Naive thymus-derived CD4-positive, alpha-beta T cell (primary cell): Measurements from ENCODE around the gene PCK2. TPM values are rescaled to one million over a fixed set of nuclear protein-coding genes. Genes with fewer than 3 reads are reported as not detected.

ENCODE experiments used
- ATAC-seq: fragments of 150-1000 bp; cut with Tn5 transposase; 2 replicates; pipeline ENCODE4 v1.10.0; 2021; ENCODE audit warnings: mild to moderate bottlenecking, moderate library complexity
- CTCF ChIA-PET: fragments of 350-600 bp; sonication (Branson Sonifier 250); formaldehyde crosslinking; loops from one replicate; lab custom pipeline; 2021; ENCODE audit warnings: antibody characterized with exemption; lab: Charles Lee
- POLR2A ChIA-PET: fragments of 350-600 bp; sonication (Branson Sonifier 250); formaldehyde crosslinking; loops from one replicate; lab custom pipeline; 2021; ENCODE audit warnings: antibody characterized with exemption, inconsistent platforms; lab: Charles Lee
- DNase-seq, 9 donors: peaks; one replicate each; pipeline versions ENCODE4 v3.0.0 to v3.0.0-alpha.2; 2020 to 2022; ENCODE audit warnings: mixed read lengths in 1 of 9
- H3K27ac ChIP-seq: one replicate; pipeline ENCODE4 v1.7.0; 2013; ENCODE audit warnings: mild to moderate bottlenecking, low read depth, low read length, moderate library complexity
- H3K27me3 ChIP-seq, 2 donors: one replicate each; pipeline ENCODE4 v1.7.0; 2013; ENCODE audit warnings: low read length in 2 of 2, mild to moderate bottlenecking in 2 of 2, moderate library complexity in 2 of 2; ENCODE audit not compliant: control insufficient read depth in 2 of 2, insufficient read depth in 2 of 2
- H3K36me3 ChIP-seq, 3 experiments: 1 replicate in 2 of 3; 2 replicates in 1 of 3; pipeline ENCODE4 v1.7.0; 2013; ENCODE audit warnings: low read length in 3 of 3, mild to moderate bottlenecking in 3 of 3, moderate library complexity in 1 of 3; ENCODE audit not compliant: insufficient read depth in 3 of 3, control insufficient read depth in 2 of 3
- H3K4me1 ChIP-seq, 2 donors: one replicate each; pipeline ENCODE4 v1.7.0; 2013; ENCODE audit warnings: low read length in 2 of 2, mild to moderate bottlenecking in 2 of 2, moderate library complexity in 1 of 2; ENCODE audit not compliant: control insufficient read depth in 2 of 2, insufficient read depth in 2 of 2
- H3K4me3 ChIP-seq: 2 replicates; pipeline ENCODE4 v1.7.0; 2013; ENCODE audit warnings: mild to moderate bottlenecking, low read length
- H3K9me3 ChIP-seq, 3 experiments: 1 replicate in 2 of 3; 2 replicates in 1 of 3; pipeline ENCODE4 v1.7.0; 2013; ENCODE audit warnings: low read length in 3 of 3; ENCODE audit not compliant: control insufficient read depth in 2 of 3
- H3K27ac Mint-ChIP-seq, 9 donors: one replicate each; pipeline ENCODE4 v1.8.0; 2020 to 2022; ENCODE audit warnings: mixed read lengths in 9 of 9, mild to moderate bottlenecking in 8 of 9, moderate library complexity in 5 of 9, inconsistent platforms in 2 of 9
- H3K27me3 Mint-ChIP-seq, 5 donors: one replicate each; pipeline ENCODE4 v1.8.0; 2021 to 2022; ENCODE audit warnings: mixed read lengths in 5 of 5, mild to moderate bottlenecking in 1 of 5
- H3K36me3 Mint-ChIP-seq, 5 donors: one replicate each; pipeline ENCODE4 v1.8.0; 2020 to 2022; ENCODE audit warnings: mixed read lengths in 5 of 5, mild to moderate bottlenecking in 3 of 5, inconsistent platforms in 1 of 5
- H3K4me1 Mint-ChIP-seq, 7 donors: one replicate each; pipeline ENCODE4 v1.8.0; 2020 to 2022; ENCODE audit warnings: mixed read lengths in 7 of 7, mild to moderate bottlenecking in 3 of 7, inconsistent platforms in 1 of 7
- H3K4me3 Mint-ChIP-seq, 10 donors: one replicate each; pipeline ENCODE4 v1.8.0; 2020 to 2022; ENCODE audit warnings: mild to moderate bottlenecking in 10 of 10, mixed read lengths in 10 of 10, moderate library complexity in 6 of 10, inconsistent platforms in 2 of 10
- H3K9me3 Mint-ChIP-seq, 11 donors: one replicate each; pipeline ENCODE4 v1.8.0; 2020 to 2022; ENCODE audit warnings: mixed read lengths in 11 of 11, mild to moderate bottlenecking in 4 of 11, inconsistent platforms in 1 of 11, moderate library complexity in 1 of 11
- intact Hi-C, 2 donors: fragments of 100-400 bp; cut with micrococcal nuclease; formaldehyde crosslinking; loops; one replicate each; pipeline ENCODE4 v1.15.1; 2023
- polyA plus RNA-seq, 2 donors: library from polyadenylated mRNA; unstranded; fragments of 300-500 nt; fragmentation: Illumina TruSeq; gene quantifications; one replicate each; pipeline ENCODE4 v1.2.3, GENCODE V29; 2021
- total RNA-seq, 6 experiments: library from RNA in 5 of 6; stranded (reverse) in 5 of 6; gene quantifications; 1 replicate in 5 of 6; 2 replicates in 1 of 6; pipeline ENCODE4 v1.2.3 and lab custom pipeline; 2021 to 2026

PCK2 gene
- total and polyA plus RNA-seq, 7 experiments from 2014 or later = 7.2 to 56.2 (median 14.4) TPM

GRCh38 chr14:24129410-24129998 lies 35.4 kb downstream of the PCK2 start:
- Histone ChIP-seq H3K27me3 (no peaks in the 10 kb centered on the region), H3K4me3 (no peak overlapping the region), H3K9me3 (no peaks in the 10 kb centered on the region), H3K27ac (no peak overlapping the region), H3K4me1 (peaks cover 0 to 18% of the 10 kb centered on the region in 2 donors), H3K36me3 (peaks cover 0 to 2% (median 0%) of the 10 kb centered on the region in 3 experiments)
- intact Hi-C loops = no loop called here
- peaks cover 12 to 27% (median 22%) of the 10 kb centered on the region in 7 donors for H3K4me1 Mint-ChIP-seq
- ChIA-PET POLR2A (no interaction called here), CTCF (interaction anchor here (0.7 kb wide), 2 partner anchors 9 to 150 kb away, joined by 3 read pairs; no protein-coding TSS in a partner anchor)
- ATAC-seq = no peak
- H3K36me3 Mint-ChIP-seq = peaks cover 0 to 7% (median 4%) of the 10 kb centered on the region in 5 donors
- no peak overlapping the region for H3K4me3 Mint-ChIP-seq
- peaks cover 0 to 4% (median 0%) of the 10 kb centered on the region in 11 donors for H3K9me3 Mint-ChIP-seq
- DNase-seq = no peak
- peak overlapping the region in 1 of 9 donors; percentile 15 for H3K27ac Mint-ChIP-seq
- no peaks in the 10 kb centered on the region for H3K27me3 Mint-ChIP-seq

GRCh38 chr14:24130380-24130716 lies 36.2 kb downstream of the PCK2 start, which contains the start of gene FITM1:
Gene FITM1, plus strand, starts transcription at chr14:24130659. Its CDS starts 905 bp downstream, at chr14:24131564.
- Mint-ChIP-seq H3K27me3 (no peaks in the 10 kb centered on the region), H3K27ac (peak within 1 kb of the TSS in 8 of 9 donors; percentile 21 to 88 (median 56)), H3K36me3 (peaks cover 0 to 4% (median under 1%) of the 10 kb centered on the region in 5 donors), H3K9me3 (peaks cover 0 to 2% (median 0%) of the 10 kb centered on the region in 11 donors), H3K4me3 (peak within 1 kb of the TSS in 3 of 10 donors; percentile 7 to 32 (median 13)), H3K4me1 (peaks cover 16 to 31% (median 25%) of the 10 kb centered on the region in 7 donors)
- intact Hi-C loops = no loop called here
- no peaks in the 10 kb centered on the region for H3K9me3 ChIP-seq
- no peaks in the 10 kb centered on the region for H3K36me3 ChIP-seq
- no peaks in the 10 kb centered on the region for H3K27me3 ChIP-seq
- ChIA-PET POLR2A (interaction anchor here (0.7 to 11.7 kb wide), 2 partner anchors 10 to 37 kb away, joined by 3 to 298 read pairs; partner anchors contain the start of genes DCAF11, NRL and PCK2), CTCF (no interaction called here)
- H3K27ac ChIP-seq = no peak within 1 kb of the TSS
- ATAC-seq (no peak), DNase-seq (no peak)
- H3K4me3 ChIP-seq = no peak within 1 kb of the TSS
- peaks cover 2 to 19% of the 10 kb centered on the region in 2 donors for H3K4me1 ChIP-seq

- no peaks in the 10 kb centered on the region for H3K9me3 ChIP-seq
- Mint-ChIP-seq H3K4me1 (peaks cover 18 to 33% (median 28%) of the 10 kb centered on the region in 7 donors), H3K4me3 (peak overlapping the region in 3 of 10 donors; percentile 7 to 32 (median 13)), H3K36me3 (peaks cover 0 to 4% (median 0%) of the 10 kb centered on the region in 5 donors), H3K9me3 (peaks cover 0 to 2% (median 0%) of the 10 kb centered on the region in 11 donors), H3K27ac (peak overlapping the region in 8 of 9 donors; percentile 21 to 88 (median 48)), H3K27me3 (no peaks in the 10 kb centered on the region)
- H3K4me1 ChIP-seq = peaks cover 6 to 22% of the 10 kb centered on the region in 2 donors
- ATAC-seq (no peak), DNase-seq (no peak)
- intact Hi-C loops = no loop called here
- no peak overlapping the region for H3K27ac ChIP-seq
- no peaks in the 10 kb centered on the region for H3K36me3 ChIP-seq
- POLR2A ChIA-PET = interaction anchor here (0.7 to 11.7 kb wide), 4 partner anchors 10 to 65 kb away, joined by 3 to 298 read pairs (median 71); partner anchors contain the start of genes DCAF11, NRL, PCK2 and PSME2
- CTCF ChIA-PET = interaction anchor here (1.2 to 1.7 kb wide), 2 partner anchors 16 to 23 kb away, joined by 3 to 4 read pairs; partner anchors contain the start of genes DCAF11 and NRL
- no peaks in the 10 kb centered on the region for H3K27me3 ChIP-seq
- H3K4me3 ChIP-seq = no peak overlapping the region
Measured at GRCh38 chr14:24130717-24131548, 36.8 kb downstream of the PCK2 start.

- DNase-seq (no peak), ATAC-seq (no peak)
- Mint-ChIP-seq H3K27ac (peak overlapping the region in 8 of 9 donors; percentile 87 to 96 (median 92)), H3K4me1 (peaks cover 20 to 35% (median 28%) of the 10 kb centered on the region in 7 donors), H3K27me3 (no peaks in the 10 kb centered on the region), H3K36me3 (peaks cover 0 to 4% (median 0%) of the 10 kb centered on the region in 5 donors), H3K4me3 (peak overlapping the region in 8 of 10 donors; percentile 29 to 80 (median 68)), H3K9me3 (peaks cover 0 to 2% (median 0%) of the 10 kb centered on the region in 11 donors)
- Histone ChIP-seq H3K36me3 (peaks cover 0 to 3% (median 0%) of the 10 kb centered on the region in 3 experiments), H3K4me1 (peaks cover 7 to 22% of the 10 kb centered on the region in 2 donors), H3K4me3 (no peak overlapping the region), H3K27me3 (no peaks in the 10 kb centered on the region), H3K9me3 (no peaks in the 10 kb centered on the region), H3K27ac (peak overlapping the region; percentile 68)
- intact Hi-C loops = no loop called here
- POLR2A ChIA-PET = interaction anchor here (1.2 to 11.7 kb wide), 4 partner anchors 11 to 64 kb away, joined by 3 to 298 read pairs (median 71); partner anchors contain the start of genes DCAF11, NRL, PSME2 and RNF31
- CTCF ChIA-PET = interaction anchor here (1.2 to 1.7 kb wide), 2 partner anchors 17 to 23 kb away, joined by 3 to 4 read pairs; partner anchors contain the start of genes DCAF11 and NRL
Measured at GRCh38 chr14:24131549-24131966, 37.4 kb downstream of the PCK2 start.

GRCh38 chr14:24132061-24132685 lies 38.1 kb downstream of the PCK2 start:
- Histone ChIP-seq H3K4me3 (no peak overlapping the region), H3K27me3 (no peaks in the 10 kb centered on the region), H3K4me1 (peaks cover 13 to 27% of the 10 kb centered on the region in 2 donors), H3K36me3 (peaks cover 0 to 3% (median 0%) of the 10 kb centered on the region in 3 experiments), H3K27ac (peak overlapping the region; percentile 68), H3K9me3 (no peaks in the 10 kb centered on the region)
- Mint-ChIP-seq H3K36me3 (peaks cover 0 to 10% (median 0%) of the 10 kb centered on the region in 5 donors), H3K27me3 (no peaks in the 10 kb centered on the region), H3K4me1 (peaks cover 26 to 41% (median 34%) of the 10 kb centered on the region in 7 donors), H3K27ac (peak overlapping the region; percentile 73 to 97 (median 93)), H3K9me3 (peaks cover 0 to 4% (median 0%) of the 10 kb centered on the region in 11 donors), H3K4me3 (peak overlapping the region; percentile 37 to 80 (median 70))
- intact Hi-C loops = loop anchor here in 1 of 2 donors (1.0 kb wide), 1 partner anchor 17 kb away; no protein-coding TSS in a partner anchor
- ChIA-PET CTCF (interaction anchor here (1.1 to 1.7 kb wide), 3 partner anchors 13 to 24 kb away, joined by 3 to 4 read pairs (median 3); partner anchors contain the start of genes DCAF11 and NRL), POLR2A (interaction anchor here (0.5 to 11.7 kb wide), 8 partner anchors 11 to 195 kb away, joined by 3 to 298 read pairs (median 3); partner anchors contain the start of genes DCAF11, IRF9, NRL and PSME2)
- peak in 6 of 9 donors; percentile 35 to 50 (median 42) for DNase-seq
- ATAC-seq = no peak
